ENCODE measurements around the gene TAC4.

- TF ChIP-seq CTCF (IDR thresholded peaks at IDR 0.05; ENCODE audit: insufficient read depth, low read depth, low read length) (no peak), EZH2 (IDR thresholded peaks at IDR 0.05; ENCODE audit: insufficient read depth, low read length) (no peak)
Observed at GRCh38 chr17:49873466-49873865, 25.6 kb upstream of the TAC4 start.
